ENCODE results near the gene CXCL17. TPM values are rescaled to one million over a fixed set of nuclear protein-coding genes. Genes with fewer than 3 reads are reported as not detected.
"Not testable (repeated sequence)": the region's sequence is repeated elsewhere in the genome, so short reads cannot be mapped to it uniquely, and the experiment has no call there.

CXCL17 gene
- total RNA-seq, 1 donor from 2014 or later, result 0.48 TPM

DNA sequence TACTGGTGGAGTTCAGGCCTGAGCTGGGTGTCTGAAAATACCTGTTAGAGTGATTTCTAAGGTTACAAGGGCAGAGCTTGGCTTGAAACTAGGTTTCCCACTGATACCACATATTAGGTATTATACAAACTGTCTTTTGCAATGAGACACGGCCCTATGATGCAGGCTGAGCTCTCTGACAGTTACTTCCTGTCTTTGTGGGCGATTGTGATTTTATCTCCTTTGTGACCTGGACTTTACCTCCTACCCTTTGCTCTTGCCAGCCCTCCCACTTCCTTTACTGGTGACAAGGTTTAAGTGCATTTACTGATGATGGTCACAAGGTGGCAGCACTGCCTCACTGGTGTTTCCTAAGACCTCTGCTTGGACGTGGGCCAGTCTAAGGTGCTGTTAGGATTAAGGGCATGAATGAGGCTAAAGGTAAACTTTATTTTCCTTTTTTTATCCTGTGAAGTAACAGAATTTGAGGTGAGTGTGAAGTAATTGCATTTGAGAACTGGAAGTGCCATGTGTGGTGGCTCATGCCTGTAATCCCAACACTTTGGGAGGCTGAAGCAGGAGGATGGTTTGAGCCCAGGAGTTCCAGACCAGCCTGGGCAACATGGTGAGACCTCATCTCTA, 7.7 kb upstream of the CXCL17 start:
- Mint-ChIP-seq H3K4me3 (ENCODE audit: low read depth) (no peak overlapping the region), H3K36me3 (ENCODE audit: insufficient read depth) (no peaks in the 10 kb centered on the region), H3K27me3 (peaks cover 5% of the 10 kb centered on the region), H3K4me1 (ENCODE audit: low read depth) (peaks cover 8% of the 10 kb centered on the region), H3K9me3 (ENCODE audit: low read depth) (no peaks in the 10 kb centered on the region), H3K27ac (no peak overlapping the region)
- DNase-seq (ENCODE audit: low spot score, unreplicated experiment), result peak; percentile 39
- TF ChIP-seq, protein P1, sequence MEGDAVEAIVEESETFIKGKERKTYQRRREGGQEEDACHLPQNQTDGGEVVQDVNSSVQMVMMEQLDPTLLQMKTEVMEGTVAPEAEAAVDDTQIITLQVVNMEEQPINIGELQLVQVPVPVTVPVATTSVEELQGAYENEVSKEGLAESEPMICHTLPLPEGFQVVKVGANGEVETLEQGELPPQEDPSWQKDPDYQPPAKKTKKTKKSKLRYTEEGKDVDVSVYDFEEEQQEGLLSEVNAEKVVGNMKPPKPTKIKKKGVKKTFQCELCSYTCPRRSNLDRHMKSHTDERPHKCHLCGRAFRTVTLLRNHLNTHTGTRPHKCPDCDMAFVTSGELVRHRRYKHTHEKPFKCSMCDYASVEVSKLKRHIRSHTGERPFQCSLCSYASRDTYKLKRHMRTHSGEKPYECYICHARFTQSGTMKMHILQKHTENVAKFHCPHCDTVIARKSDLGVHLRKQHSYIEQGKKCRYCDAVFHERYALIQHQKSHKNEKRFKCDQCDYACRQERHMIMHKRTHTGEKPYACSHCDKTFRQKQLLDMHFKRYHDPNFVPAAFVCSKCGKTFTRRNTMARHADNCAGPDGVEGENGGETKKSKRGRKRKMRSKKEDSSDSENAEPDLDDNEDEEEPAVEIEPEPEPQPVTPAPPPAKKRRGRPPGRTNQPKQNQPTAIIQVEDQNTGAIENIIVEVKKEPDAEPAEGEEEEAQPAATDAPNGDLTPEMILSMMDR (IDR thresholded peaks at IDR 0.05; ENCODE audit: unreplicated experiment), result peak; percentile 88

DNA sequence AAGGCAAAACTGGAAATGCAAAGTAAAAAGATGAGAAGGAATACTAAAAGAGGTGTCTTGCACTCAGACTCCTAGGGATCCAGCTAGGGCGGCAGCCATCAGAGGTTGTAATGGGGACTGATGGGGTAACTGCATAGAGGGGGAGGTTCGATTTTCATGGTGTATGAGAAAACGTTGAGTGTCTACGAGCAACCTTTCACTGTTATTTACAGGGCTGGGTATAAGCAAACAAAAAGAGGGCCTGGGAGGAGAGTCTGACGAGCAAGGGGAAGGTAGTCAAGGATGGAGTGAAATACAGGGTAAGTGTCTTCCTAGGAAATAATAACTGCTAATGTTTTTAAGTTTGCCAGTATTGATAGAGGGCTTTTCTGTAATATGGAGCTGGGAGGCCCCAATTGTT, 5.6 kb upstream of the CXCL17 start:
- peaks cover 22% of the 10 kb centered on the region for H3K4me1 Mint-ChIP-seq (ENCODE audit: low read depth)
- not testable (repeated sequence) for H3K27me3 Mint-ChIP-seq, H3K27ac Mint-ChIP-seq

DNA sequence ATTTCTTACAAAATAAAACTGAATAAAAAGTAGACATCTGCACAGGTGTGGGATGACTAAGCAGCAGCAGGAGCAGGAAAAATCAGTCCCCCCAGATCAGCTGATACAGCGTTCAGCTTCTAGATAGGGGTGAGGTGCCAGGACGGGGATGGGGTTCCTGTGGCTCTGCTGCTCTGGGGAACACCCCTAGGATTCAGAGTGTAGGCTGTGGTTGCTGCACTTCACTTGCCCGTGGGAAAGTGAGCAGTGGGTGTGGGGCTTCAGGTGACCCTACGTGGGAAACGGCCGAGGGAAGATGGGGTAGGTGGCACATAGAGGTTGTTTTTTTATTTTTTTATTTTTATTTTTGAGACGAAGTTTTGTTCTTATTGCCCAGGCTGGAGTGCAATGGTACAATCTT, 3.2 kb upstream of the CXCL17 start:
- DNase-seq (ENCODE audit: low spot score, unreplicated experiment), result no peak
- Mint-ChIP-seq H3K9me3 (ENCODE audit: low read depth) (no peaks in the 10 kb centered on the region), H3K4me3 (ENCODE audit: low read depth) (no peak overlapping the region), H3K36me3 (ENCODE audit: insufficient read depth) (no peaks in the 10 kb centered on the region), H3K27ac (no peak overlapping the region), H3K4me1 (ENCODE audit: low read depth) (peaks cover 41% of the 10 kb centered on the region), H3K27me3 (no peaks in the 10 kb centered on the region)
- TF ChIP-seq, protein P1 (IDR thresholded peaks at IDR 0.05; ENCODE audit: unreplicated experiment), result no peak

More for the DNA sequence above, 5.6 kb upstream of the CXCL17 start:
- DNase-seq (ENCODE audit: low spot score, unreplicated experiment); H3K4me3 Mint-ChIP-seq (ENCODE audit: low read depth); H3K9me3 Mint-ChIP-seq (ENCODE audit: low read depth); H3K36me3 Mint-ChIP-seq (ENCODE audit: insufficient read depth): not testable (repeated sequence)

DNA sequence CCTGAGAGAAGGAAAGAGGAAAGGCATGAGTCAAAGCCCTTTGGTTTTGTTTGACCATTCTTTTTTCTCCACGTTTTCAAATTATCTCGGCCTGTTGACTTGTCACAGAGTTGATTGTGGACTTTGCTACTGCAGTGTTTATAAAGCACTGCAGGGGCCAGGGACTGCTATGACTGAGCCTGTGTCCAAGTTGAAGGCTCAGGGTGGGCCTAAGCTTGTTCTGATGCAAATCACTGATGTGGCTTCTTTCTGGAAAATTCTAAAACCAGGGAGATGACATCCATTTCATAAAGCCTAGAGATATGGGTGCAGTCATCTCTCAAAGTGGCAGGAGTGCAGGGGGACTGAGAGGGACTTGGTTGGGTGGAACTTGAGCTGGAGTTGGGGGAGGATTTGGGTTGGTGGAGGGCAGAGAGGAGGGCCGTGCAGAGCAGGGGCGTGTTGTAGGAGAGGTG, 1.2 kb upstream of the CXCL17 start:
- H3K27ac Mint-ChIP-seq, result peak overlapping the region; percentile 96
- H3K27me3 Mint-ChIP-seq, result no peaks in the 10 kb centered on the region

DNA sequence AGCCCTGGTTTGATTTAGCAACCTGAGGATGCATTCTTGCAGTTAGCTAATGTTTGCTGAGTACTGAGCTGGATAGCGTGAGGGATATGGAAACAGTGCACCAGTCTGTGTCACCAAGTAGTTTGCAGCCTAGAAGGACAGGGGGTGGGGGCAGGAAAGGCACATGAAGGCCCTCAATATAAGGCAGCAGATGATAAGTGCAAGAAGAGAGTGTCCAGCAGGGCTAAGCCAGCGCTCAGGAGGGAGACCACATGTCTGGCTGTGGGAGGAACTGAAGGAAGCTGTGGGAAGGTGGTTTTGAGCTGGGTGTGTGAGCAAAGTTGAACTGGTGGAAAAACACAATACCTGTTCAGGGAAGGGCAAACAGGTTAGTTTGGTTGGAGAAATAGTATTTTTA, 1.7 kb downstream of the CXCL17 start:
- H3K36me3 Mint-ChIP-seq (ENCODE audit: insufficient read depth), result no peaks in the 10 kb centered on the region
- TF ChIP-seq, protein P1 (IDR thresholded peaks at IDR 0.05; ENCODE audit: unreplicated experiment), result no peak
- no peak overlapping the region for H3K4me3 Mint-ChIP-seq (ENCODE audit: low read depth)
- H3K9me3 Mint-ChIP-seq (ENCODE audit: low read depth), result no peaks in the 10 kb centered on the region
- peaks cover 54% of the 10 kb centered on the region for H3K4me1 Mint-ChIP-seq (ENCODE audit: low read depth)
- DNase-seq (ENCODE audit: low spot score, unreplicated experiment), result no peak
- peak overlapping the region; percentile 70 for H3K27ac Mint-ChIP-seq
- H3K27me3 Mint-ChIP-seq, result no peaks in the 10 kb centered on the region

More for the DNA sequence above, 1.2 kb upstream of the CXCL17 start:
- Mint-ChIP-seq H3K36me3 (ENCODE audit: insufficient read depth) (no peaks in the 10 kb centered on the region), H3K4me1 (ENCODE audit: low read depth) (peaks cover 47% of the 10 kb centered on the region), H3K4me3 (ENCODE audit: low read depth) (peak overlapping the region; percentile 40), H3K9me3 (ENCODE audit: low read depth) (no peaks in the 10 kb centered on the region)
- DNase-seq (ENCODE audit: low spot score, unreplicated experiment), result no peak
- TF ChIP-seq, protein P1 (IDR thresholded peaks at IDR 0.05; ENCODE audit: unreplicated experiment), result no peak

Measured in progenitor cell of endocrine pancreas (in vitro differentiated cells).